ENCODE measurements around the gene CALR3. TPM values are rescaled to one million over a fixed set of nuclear protein-coding genes. Genes with fewer than 3 reads are reported as not detected.

The CALR3 gene
- total and polyA plus RNA-seq, 2 experiments from 2014 or later, result not detected

- H3K36me3 ChIP-seq, result peaks cover 71% of the 10 kb centered on the region
- H3K27me3 ChIP-seq, result no peaks in the 10 kb centered on the region
- peak overlapping the region; percentile 48 for H3K27ac ChIP-seq
- no peaks in the 10 kb centered on the region for H3K9me3 ChIP-seq (ENCODE audit: low read depth)
- no peaks in the 10 kb centered on the region for H3K4me1 ChIP-seq (ENCODE audit: low read depth)
- H3K4me3 ChIP-seq, result no peak overlapping the region
- TF ChIP-seq CTCF (IDR thresholded peaks at IDR 0.05; ENCODE audit: low read depth, low read length), result no peak
- DNase-seq (ENCODE audit: low read depth in 1 of 2, low spot score in 1 of 2), result no peak
These were observed 25.1 kb upstream of the CALR3 start for GRCh38 chr19:16520986-16521624.

- H3K27me3 ChIP-seq, result no peaks in the 10 kb centered on the region
- H3K36me3 ChIP-seq, result peaks cover 67% of the 10 kb centered on the region
- H3K9me3 ChIP-seq (ENCODE audit: low read depth), result no peaks in the 10 kb centered on the region
- DNase-seq (ENCODE audit: low read depth in 1 of 2, low spot score in 1 of 2), result no peak
- no peak overlapping the region for H3K4me3 ChIP-seq
- H3K4me1 ChIP-seq (ENCODE audit: low read depth), result no peaks in the 10 kb centered on the region
- no peak for TF ChIP-seq CTCF (IDR thresholded peaks at IDR 0.05; ENCODE audit: low read depth, low read length)
- H3K27ac ChIP-seq, result peak overlapping the region; percentile 48
These were observed 24.4 kb upstream of the CALR3 start for GRCh38 chr19:16520074-16520973.

- Histone ChIP-seq H3K27ac (no peak overlapping the region), H3K4me3 (no peak overlapping the region), H3K4me1 (ENCODE audit: low read depth) (no peaks in the 10 kb centered on the region), H3K9me3 (ENCODE audit: low read depth) (no peaks in the 10 kb centered on the region), H3K36me3 (peaks cover 59% of the 10 kb centered on the region), H3K27me3 (no peaks in the 10 kb centered on the region)
- no peak for DNase-seq (ENCODE audit: low read depth in 1 of 2, low spot score in 1 of 2)
- TF ChIP-seq CTCF (IDR thresholded peaks at IDR 0.05; ENCODE audit: low read depth, low read length), result no peak
These were observed 23.3 kb upstream of the CALR3 start for GRCh38 chr19:16519230-16519687.

- Histone ChIP-seq H3K9me3 (ENCODE audit: low read depth) (no peaks in the 10 kb centered on the region), H3K36me3 (peaks cover 53% of the 10 kb centered on the region), H3K4me1 (ENCODE audit: low read depth) (no peaks in the 10 kb centered on the region), H3K4me3 (no peak overlapping the region), H3K27me3 (no peaks in the 10 kb centered on the region), H3K27ac (peak overlapping the region; percentile 28)
- peak; percentile 10 for TF ChIP-seq CTCF (IDR thresholded peaks at IDR 0.05; ENCODE audit: low read depth, low read length)
- DNase-seq (ENCODE audit: low read depth in 1 of 2, low spot score in 1 of 2), result no peak
These were observed 22.7 kb upstream of the CALR3 start for GRCh38 chr19:16518483-16519229.

- peaks cover 52% of the 10 kb centered on the region for H3K36me3 ChIP-seq
- no peak for TF ChIP-seq CTCF (IDR thresholded peaks at IDR 0.05; ENCODE audit: low read depth, low read length)
- no peaks in the 10 kb centered on the region for H3K9me3 ChIP-seq (ENCODE audit: low read depth)
- DNase-seq (ENCODE audit: low read depth in 1 of 2, low spot score in 1 of 2), result no peak
- no peaks in the 10 kb centered on the region for H3K27me3 ChIP-seq
- no peaks in the 10 kb centered on the region for H3K4me1 ChIP-seq (ENCODE audit: low read depth)
- H3K27ac ChIP-seq, result peak overlapping the region; percentile 28
- H3K4me3 ChIP-seq, result no peak overlapping the region
These were observed 22.1 kb upstream of the CALR3 start for GRCh38 chr19:16518061-16518460.
